HEK293 (cell line): ENCODE results near the gene PGAM5.

Source experiments
- PBX3 ChIP-seq: sonication (generic); formaldehyde crosslinking; IDR thresholded peaks from 2 replicates; pipeline ENCODE4 v1.8.1; 2022; ENCODE audit warnings: mild to moderate bottlenecking, moderate library complexity, missing genetic modification reagents
- SALL2 ChIP-seq: fragments of 450-650 bp; formaldehyde crosslinking; IDR thresholded peaks from 2 replicates; pipeline ENCODE4 v1.5.0; 2017; ENCODE audit warnings: missing biosample characterization, mild to moderate bottlenecking, missing genetic modification characterization, borderline replicate concordance
- ZNF112 ChIP-seq: fragments of 450-650 bp; formaldehyde crosslinking; IDR thresholded peaks from 2 replicates; pipeline ENCODE4 v1.5.0; 2017; ENCODE audit warnings: missing biosample characterization, missing genetic modification characterization
- ZNF140 ChIP-seq: fragments of 450-650 bp; formaldehyde crosslinking; IDR thresholded peaks from 2 replicates; pipeline ENCODE4 v1.5.1; 2016; ENCODE audit warnings: missing biosample characterization, missing genetic modification characterization
- ZNF274 ChIP-seq, 2 experiments: fragments of 200-500 bp in 1 of 2; fragments of 450-650 bp in 1 of 2; sonication (Bioruptor generic) in 1 of 2; formaldehyde crosslinking in 1 of 2; IDR thresholded peaks; 2 replicates each; pipeline versions ENCODE4 v1.5.1 to v1.6.1; 2014 to 2016; ENCODE audit warnings: borderline replicate concordance in 1 of 2, inconsistent platforms in 1 of 2, low read length in 1 of 2, missing biosample characterization in 1 of 2, missing genetic modification characterization in 1 of 2
- ZNF391 ChIP-seq: fragments of 450-650 bp; formaldehyde crosslinking; IDR thresholded peaks from 2 replicates; pipeline ENCODE4 v1.5.1; 2016; ENCODE audit warnings: low read depth, missing biosample characterization, missing genetic modification characterization, borderline replicate concordance
- ZNF416 ChIP-seq: fragments of 450-650 bp; formaldehyde crosslinking; IDR thresholded peaks from 2 replicates; pipeline ENCODE4 v1.5.1; 2016; ENCODE audit warnings: missing biosample characterization, missing genetic modification characterization
- TF ChIP-seq, protein P1 (sequence below): fragments of 450-650 bp; formaldehyde crosslinking; IDR thresholded peaks from 2 replicates; pipeline ENCODE4 v1.5.1; 2016; ENCODE audit warnings: missing biosample characterization, missing genetic modification characterization

DNA sequence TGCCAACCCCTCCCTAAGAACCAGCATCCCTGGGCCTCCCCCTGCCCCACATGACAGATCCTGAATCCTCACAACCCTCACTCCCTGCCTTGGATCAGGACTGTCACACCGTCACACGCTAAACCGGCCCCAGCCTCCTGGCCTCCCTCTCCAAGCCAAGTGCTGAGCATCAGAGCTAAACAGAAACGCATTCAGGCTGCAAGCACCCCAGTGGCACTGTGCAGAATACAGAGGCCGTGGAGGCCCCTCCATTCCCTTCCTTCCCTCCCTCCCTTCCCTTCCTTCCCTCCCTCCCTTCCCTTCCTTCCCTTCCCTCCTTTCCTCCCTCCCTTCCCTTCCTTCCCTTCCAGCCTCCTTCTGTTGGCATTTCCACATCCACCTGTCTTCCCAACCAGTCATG is 36.1 kb upstream of the PGAM5 start:
- no peak for TF ChIP-seq ZNF391
- no peak for TF ChIP-seq SALL2 (tag by site-specific recombination)
- no peak for TF ChIP-seq ZNF416 (tag by site-specific recombination)
- TF ChIP-seq ZNF274 (IDR thresholded peaks at IDR 0.05; ENCODE audit: low read length), result no peak
- no peak for TF ChIP-seq ZNF274 (tag by site-specific recombination; IDR thresholded peaks at IDR 0.05; ENCODE audit: borderline replicate concordance)
- TF ChIP-seq, protein P1, sequence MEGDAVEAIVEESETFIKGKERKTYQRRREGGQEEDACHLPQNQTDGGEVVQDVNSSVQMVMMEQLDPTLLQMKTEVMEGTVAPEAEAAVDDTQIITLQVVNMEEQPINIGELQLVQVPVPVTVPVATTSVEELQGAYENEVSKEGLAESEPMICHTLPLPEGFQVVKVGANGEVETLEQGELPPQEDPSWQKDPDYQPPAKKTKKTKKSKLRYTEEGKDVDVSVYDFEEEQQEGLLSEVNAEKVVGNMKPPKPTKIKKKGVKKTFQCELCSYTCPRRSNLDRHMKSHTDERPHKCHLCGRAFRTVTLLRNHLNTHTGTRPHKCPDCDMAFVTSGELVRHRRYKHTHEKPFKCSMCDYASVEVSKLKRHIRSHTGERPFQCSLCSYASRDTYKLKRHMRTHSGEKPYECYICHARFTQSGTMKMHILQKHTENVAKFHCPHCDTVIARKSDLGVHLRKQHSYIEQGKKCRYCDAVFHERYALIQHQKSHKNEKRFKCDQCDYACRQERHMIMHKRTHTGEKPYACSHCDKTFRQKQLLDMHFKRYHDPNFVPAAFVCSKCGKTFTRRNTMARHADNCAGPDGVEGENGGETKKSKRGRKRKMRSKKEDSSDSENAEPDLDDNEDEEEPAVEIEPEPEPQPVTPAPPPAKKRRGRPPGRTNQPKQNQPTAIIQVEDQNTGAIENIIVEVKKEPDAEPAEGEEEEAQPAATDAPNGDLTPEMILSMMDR (tag by site-specific recombination), result no peak
- no peak for TF ChIP-seq ZNF112 (tag by site-specific recombination)
- TF ChIP-seq PBX3 (CRISPR knock-in tag), result no peak
- no peak for TF ChIP-seq ZNF140 (tag by site-specific recombination)
